ENCODE data around the gene BST2. TPM values are rescaled to one million over a fixed set of nuclear protein-coding genes. Genes with fewer than 3 reads are reported as not detected.
A peak's percentile ranks its signal among the peaks of the same experiment; 100 is the strongest.

The BST2 gene
- polyA plus RNA-seq (2013): 198 TPM

- peak within 1 kb of the TSS; percentile 18 to 79 (median 73) for H3K4me3 ChIP-seq (ENCODE audit: control insufficient read depth in 1 of 7, extremely low read depth in 1 of 7, insufficient read depth in 4 of 7, low read depth in 2 of 7, low read length in 6 of 7)
- peak; percentile 85 to 92 (median 91) for DNase-seq
- H3K27ac ChIP-seq (ENCODE audit: insufficient read depth in 1 of 2, low read depth in 1 of 2, low read length in 2 of 2, poor library complexity in 1 of 2, severe bottlenecking in 2 of 2): peak within 1 kb of the TSS; percentile 64 to 81
- H3K36me3 ChIP-seq (ENCODE audit: control insufficient read depth in 4 of 4, insufficient read depth in 4 of 4, low read length in 3 of 4): peaks cover 0 to 14% (median 8%) of the 10 kb centered on the region in 4 experiments
- H3K27me3 ChIP-seq (replicated peaks in 2 of 5; ENCODE audit: control insufficient read depth in 4 of 5, insufficient read depth in 5 of 5, low read length in 4 of 5): no peaks in the 10 kb centered on the region
- WGBS (ENCODE audit: insufficient coverage): 9% methylated on average over 13 of the region's 18 CpGs
- no peaks in the 10 kb centered on the region for H3K9me3 ChIP-seq (ENCODE audit: control extremely low read depth in 1 of 5, control insufficient read depth in 4 of 5, insufficient read depth in 2 of 5, low read depth in 1 of 5, low read length in 4 of 5)
- POLR2A ChIA-PET: interaction anchor here (0.6 to 3.1 kb wide), 3 partner anchors 14 to 317 kb away, joined by 3 to 13 read pairs (median 3); partner anchors contain the start of gene MVB12A
- H3K4me1 ChIP-seq (ENCODE audit: control extremely low read depth in 1 of 4, control insufficient read depth in 4 of 4, insufficient read depth in 4 of 4, low read length in 3 of 4): peaks cover 11 to 49% (median 40%) of the 10 kb centered on the region in 4 experiments
- CTCF ChIA-PET: interaction anchor here (0.5 to 2.6 kb wide), 13 partner anchors 8 to 729 kb away, joined by 3 to 17 read pairs (median 3); partner anchors contain the start of genes CCDC194, MVB12A and RPL18A
These were observed at the start of gene BST2 for GRCh38 chr19:17405250-17406045. BST2 (minus strand) TSS chr19:17405630; CDS start chr19:17405575, 55 bp downstream.

- Histone ChIP-seq H3K36me3 (ENCODE audit: control insufficient read depth in 4 of 4, insufficient read depth in 4 of 4, low read length in 3 of 4) (no peaks in the 10 kb centered on the region), H3K9me3 (ENCODE audit: control extremely low read depth in 1 of 5, control insufficient read depth in 4 of 5, insufficient read depth in 2 of 5, low read depth in 1 of 5, low read length in 4 of 5) (peaks cover 0 to 2% (median 0%) of the 10 kb centered on the region in 5 experiments), H3K4me3 (ENCODE audit: control insufficient read depth in 1 of 7, extremely low read depth in 1 of 7, insufficient read depth in 4 of 7, low read depth in 2 of 7, low read length in 6 of 7) (no peak overlapping the region), H3K27me3 (replicated peaks in 2 of 5; ENCODE audit: control insufficient read depth in 4 of 5, insufficient read depth in 5 of 5, low read length in 4 of 5) (peaks cover 0 to 39% (median 19%) of the 10 kb centered on the region in 5 experiments), H3K27ac (ENCODE audit: insufficient read depth in 1 of 2, low read depth in 1 of 2, low read length in 2 of 2, poor library complexity in 1 of 2, severe bottlenecking in 2 of 2) (no peak overlapping the region), H3K4me1 (ENCODE audit: control extremely low read depth in 1 of 4, control insufficient read depth in 4 of 4, insufficient read depth in 4 of 4, low read length in 3 of 4) (peaks cover 0 to 21% (median 12%) of the 10 kb centered on the region in 4 experiments)
- ChIA-PET CTCF (interaction anchor here (0.6 to 1.3 kb wide), 5 partner anchors 10 to 49 kb away, joined by 3 to 8 read pairs (median 4); partner anchors contain the start of gene BST2), POLR2A (interaction anchor here (0.6 kb wide), 1 partner anchor 9 kb away, joined by 4 read pairs; no protein-coding TSS in a partner anchor)
- DNase-seq: no peak
- WGBS (ENCODE audit: insufficient coverage): 33% methylated on average over 9 of the region's 13 CpGs
These were observed 49.2 kb upstream of the BST2 start for GRCh38 chr19:17454576-17455071.

- POLR2A ChIA-PET: no interaction called here
- CTCF ChIA-PET: interaction anchor here (0.7 to 1.1 kb wide), 2 partner anchors 11 to 48 kb away, joined by 3 to 4 read pairs; no protein-coding TSS in a partner anchor
These were observed 46.4 kb upstream of the BST2 start for GRCh38 chr19:17451820-17452219.

GRCh38 chr19:17450264-17451075 lies 45.0 kb upstream of the BST2 start:
- Histone ChIP-seq H3K9me3 (ENCODE audit: control extremely low read depth in 1 of 5, control insufficient read depth in 4 of 5, insufficient read depth in 2 of 5, low read depth in 1 of 5, low read length in 4 of 5) (peaks cover 0 to 2% (median 0%) of the 10 kb centered on the region in 5 experiments), H3K4me3 (ENCODE audit: control insufficient read depth in 1 of 7, extremely low read depth in 1 of 7, insufficient read depth in 4 of 7, low read depth in 2 of 7, low read length in 6 of 7) (no peak overlapping the region), H3K4me1 (ENCODE audit: control extremely low read depth in 1 of 4, control insufficient read depth in 4 of 4, insufficient read depth in 4 of 4, low read length in 3 of 4) (peaks cover 0 to 33% (median 19%) of the 10 kb centered on the region in 4 experiments), H3K27me3 (replicated peaks in 2 of 5; ENCODE audit: control insufficient read depth in 4 of 5, insufficient read depth in 5 of 5, low read length in 4 of 5) (peaks cover 0 to 20% (median 7%) of the 10 kb centered on the region in 5 experiments), H3K27ac (ENCODE audit: insufficient read depth in 1 of 2, low read depth in 1 of 2, low read length in 2 of 2, poor library complexity in 1 of 2, severe bottlenecking in 2 of 2) (no peak overlapping the region), H3K36me3 (ENCODE audit: control insufficient read depth in 4 of 4, insufficient read depth in 4 of 4, low read length in 3 of 4) (no peaks in the 10 kb centered on the region)
- CTCF ChIA-PET: interaction anchor here (1.1 to 1.6 kb wide), 2 partner anchors 19 to 49 kb away, joined by 4 to 6 read pairs; no protein-coding TSS in a partner anchor
- WGBS (ENCODE audit: insufficient coverage): 43% methylated on average over 2 of the region's 8 CpGs
- POLR2A ChIA-PET: no interaction called here
- DNase-seq: peak; percentile 29 to 76 (median 62)

More at GRCh38 chr19:17451820-17452219, 46.4 kb upstream of the BST2 start:
- DNase-seq: no peak
- no peak overlapping the region for H3K4me3 ChIP-seq (ENCODE audit: control insufficient read depth in 1 of 7, extremely low read depth in 1 of 7, insufficient read depth in 4 of 7, low read depth in 2 of 7, low read length in 6 of 7)
- H3K36me3 ChIP-seq (ENCODE audit: control insufficient read depth in 4 of 4, insufficient read depth in 4 of 4, low read length in 3 of 4): no peaks in the 10 kb centered on the region
- H3K27ac ChIP-seq (ENCODE audit: insufficient read depth in 1 of 2, low read depth in 1 of 2, low read length in 2 of 2, poor library complexity in 1 of 2, severe bottlenecking in 2 of 2): no peak overlapping the region
- peaks cover 0 to 33% (median 14%) of the 10 kb centered on the region in 5 experiments for H3K27me3 ChIP-seq (replicated peaks in 2 of 5; ENCODE audit: control insufficient read depth in 4 of 5, insufficient read depth in 5 of 5, low read length in 4 of 5)
- H3K4me1 ChIP-seq (ENCODE audit: control extremely low read depth in 1 of 4, control insufficient read depth in 4 of 4, insufficient read depth in 4 of 4, low read length in 3 of 4): peaks cover 0 to 33% (median 23%) of the 10 kb centered on the region in 4 experiments
- peaks cover 0 to 2% (median 0%) of the 10 kb centered on the region in 5 experiments for H3K9me3 ChIP-seq (ENCODE audit: control extremely low read depth in 1 of 5, control insufficient read depth in 4 of 5, insufficient read depth in 2 of 5, low read depth in 1 of 5, low read length in 4 of 5)
- WGBS (ENCODE audit: insufficient coverage): 97% methylated on average over 3 of the region's 4 CpGs

GRCh38 chr19:17448131-17448967 lies 42.9 kb upstream of the BST2 start, which contains the start of gene TMEM221:
TMEM221 (minus strand) TSS chr19:17448668; CDS start chr19:17448462, 206 bp downstream.
- Histone ChIP-seq H3K27me3 (replicated peaks in 2 of 5; ENCODE audit: control insufficient read depth in 4 of 5, insufficient read depth in 5 of 5, low read length in 4 of 5) (peaks cover 0 to 3% (median 0%) of the 10 kb centered on the region in 5 experiments), H3K36me3 (ENCODE audit: control insufficient read depth in 4 of 4, insufficient read depth in 4 of 4, low read length in 3 of 4) (no peaks in the 10 kb centered on the region), H3K4me3 (ENCODE audit: control insufficient read depth in 1 of 7, extremely low read depth in 1 of 7, insufficient read depth in 4 of 7, low read depth in 2 of 7, low read length in 6 of 7) (peak within 1 kb of the TSS; percentile 11 to 71 (median 48)), H3K4me1 (ENCODE audit: control extremely low read depth in 1 of 4, control insufficient read depth in 4 of 4, insufficient read depth in 4 of 4, low read length in 3 of 4) (peaks cover 0 to 33% (median 18%) of the 10 kb centered on the region in 4 experiments), H3K27ac (ENCODE audit: insufficient read depth in 1 of 2, low read depth in 1 of 2, low read length in 2 of 2, poor library complexity in 1 of 2, severe bottlenecking in 2 of 2) (no peak within 1 kb of the TSS), H3K9me3 (ENCODE audit: control extremely low read depth in 1 of 5, control insufficient read depth in 4 of 5, insufficient read depth in 2 of 5, low read depth in 1 of 5, low read length in 4 of 5) (peaks cover 0 to 2% (median 0%) of the 10 kb centered on the region in 5 experiments)
- ChIA-PET POLR2A (interaction anchor here (0.6 kb wide), 1 partner anchor 15 kb away, joined by 3 read pairs; no protein-coding TSS in a partner anchor), CTCF (interaction anchor here (0.7 to 2.0 kb wide), 9 partner anchors 11 to 112 kb away, joined by 3 to 8 read pairs (median 4); partner anchors contain the start of genes MVB12A and NXNL1)
- DNase-seq: peak; percentile 62 to 76 (median 75)
- WGBS (ENCODE audit: insufficient coverage): 1% methylated on average over 70 of the region's 81 CpGs
